Tibial nerve (tissue), 4 donors: Measurements from ENCODE around the gene ADGRL1. TPM values are rescaled to one million over a fixed set of nuclear protein-coding genes. Genes with fewer than 3 reads are reported as not detected.
A peak's percentile ranks its signal among the peaks of the same experiment; 100 is the strongest.
"Not testable (repeated sequence)": the region's sequence is repeated elsewhere in the genome, so short reads cannot be mapped to it uniquely, and the experiment has no call there.

Experiments
- DNase-seq, 2 donors: peaks; one replicate each; pipeline ENCODE4 v3.0.0-alpha.2; 2019; ENCODE audit warnings: low spot score in 2 of 2
- H3K27ac ChIP-seq, 4 donors: fragments of 200-600 bp; sonication (generic) in 3 of 4; one replicate each; pipeline ENCODE4 v1.5.1; 2017 to 2019; ENCODE audit warnings: mild to moderate bottlenecking in 1 of 4
- H3K27me3 ChIP-seq, 2 donors: fragments of 200-600 bp; sonication (generic) in 1 of 2; one replicate each; pipeline versions ENCODE4 v1.5.1 to v1.6.0; 2017 to 2019
- H3K36me3 ChIP-seq, 3 donors: fragments of 200-600 bp; sonication (generic); one replicate each; pipeline ENCODE4 v1.5.1; 2018 to 2019
- H3K4me1 ChIP-seq, 4 donors: fragments of 200-600 bp; sonication (generic) in 3 of 4; one replicate each; pipeline ENCODE4 v1.5.1; 2017 to 2019
- H3K4me3 ChIP-seq, 4 donors: fragments of 200-600 bp; sonication (generic) in 3 of 4; one replicate each; pipeline ENCODE4 v1.5.1; 2017 to 2019; ENCODE audit warnings: mild to moderate bottlenecking in 1 of 4, moderate library complexity in 1 of 4
- H3K9me3 ChIP-seq, 4 donors: fragments of 200-600 bp; sonication (generic) in 3 of 4; one replicate each; pipeline ENCODE4 v1.5.1; 2017 to 2019
- EP300 ChIP-seq, 2 donors: sonication (generic); formaldehyde crosslinking; IDR thresholded peaks; one replicate each; pipeline ENCODE4 v1.6.1; 2017; ENCODE audit warnings: antibody characterized with exemption in 2 of 2, mild to moderate bottlenecking in 1 of 2
- POLR2A ChIP-seq, 2 donors: fragments of 450-650 bp; IDR thresholded peaks; one replicate each; pipeline ENCODE4 v1.6.1; 2017; ENCODE audit warnings: antibody characterized with exemption in 2 of 2, mild to moderate bottlenecking in 2 of 2, moderate library complexity in 2 of 2
- WGBS, 2 donors: methylation state at CpG; one replicate each; pipeline ENCODE4 v1.1.5; 2018; 5-methylcytosine and 5-hydroxymethylcytosine counted together
- total RNA-seq, 4 donors: library from RNA; depleted of rRNA; stranded (reverse); fragments of >200 nt; gene quantifications; one replicate each; pipeline ENCODE4 v1.1.0, GENCODE V29; 2016
- TF ChIP-seq, protein P1 (sequence below), 5 experiments: fragments of 200-600 bp in 3 of 5; fragments of 450-650 bp in 2 of 5; sonication (generic) in 3 of 5; IDR thresholded peaks; one replicate each; pipeline ENCODE4 v1.5.1; 2016 to 2019; ENCODE audit warnings: antibody characterized with exemption in 5 of 5, mild to moderate bottlenecking in 3 of 5, moderate library complexity in 2 of 5

Gene ADGRL1
- total RNA-seq, 4 donors from 2014 or later: 8.0 to 17.5 (median 11.2) TPM

DNA sequence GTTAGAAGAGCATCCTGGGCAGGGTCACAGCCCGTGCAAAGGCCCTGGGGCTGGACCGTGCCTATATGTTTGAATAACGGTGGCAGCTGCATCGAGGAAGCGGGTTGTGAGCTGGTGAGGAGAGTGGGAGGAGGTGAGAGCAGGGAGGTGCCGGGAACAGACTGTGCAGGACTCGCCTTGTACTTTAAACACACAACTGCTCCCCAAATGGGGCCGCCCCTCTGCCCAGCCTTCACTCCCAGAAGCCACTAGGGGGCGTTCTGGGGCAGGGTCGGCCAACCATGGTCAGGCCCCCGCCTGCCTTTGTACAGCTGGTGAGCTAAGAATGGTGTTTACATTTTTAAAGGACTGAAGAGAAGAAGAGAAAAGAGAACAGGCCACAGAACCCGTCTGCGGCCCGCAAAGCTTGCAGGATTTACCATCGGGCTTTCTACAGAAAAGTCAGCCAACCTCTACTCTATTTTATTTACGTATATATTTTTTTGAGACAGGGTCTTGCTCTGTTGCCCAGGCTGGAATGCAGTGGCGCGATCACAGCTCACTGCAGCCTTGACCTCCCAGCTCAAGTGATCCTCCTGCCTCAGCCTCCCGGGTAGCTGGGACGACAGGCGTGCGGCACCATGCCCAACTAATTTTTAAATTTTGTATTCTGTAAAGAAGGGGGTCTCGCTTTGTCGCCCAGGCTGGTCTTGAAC, 5.7 kb downstream of the ADGRL1 start:
- H3K4me3 ChIP-seq, H3K27me3 ChIP-seq, H3K27ac ChIP-seq, H3K36me3 ChIP-seq, H3K9me3 ChIP-seq, DNase-seq: not testable (repeated sequence)
- TF ChIP-seq, protein P1, sequence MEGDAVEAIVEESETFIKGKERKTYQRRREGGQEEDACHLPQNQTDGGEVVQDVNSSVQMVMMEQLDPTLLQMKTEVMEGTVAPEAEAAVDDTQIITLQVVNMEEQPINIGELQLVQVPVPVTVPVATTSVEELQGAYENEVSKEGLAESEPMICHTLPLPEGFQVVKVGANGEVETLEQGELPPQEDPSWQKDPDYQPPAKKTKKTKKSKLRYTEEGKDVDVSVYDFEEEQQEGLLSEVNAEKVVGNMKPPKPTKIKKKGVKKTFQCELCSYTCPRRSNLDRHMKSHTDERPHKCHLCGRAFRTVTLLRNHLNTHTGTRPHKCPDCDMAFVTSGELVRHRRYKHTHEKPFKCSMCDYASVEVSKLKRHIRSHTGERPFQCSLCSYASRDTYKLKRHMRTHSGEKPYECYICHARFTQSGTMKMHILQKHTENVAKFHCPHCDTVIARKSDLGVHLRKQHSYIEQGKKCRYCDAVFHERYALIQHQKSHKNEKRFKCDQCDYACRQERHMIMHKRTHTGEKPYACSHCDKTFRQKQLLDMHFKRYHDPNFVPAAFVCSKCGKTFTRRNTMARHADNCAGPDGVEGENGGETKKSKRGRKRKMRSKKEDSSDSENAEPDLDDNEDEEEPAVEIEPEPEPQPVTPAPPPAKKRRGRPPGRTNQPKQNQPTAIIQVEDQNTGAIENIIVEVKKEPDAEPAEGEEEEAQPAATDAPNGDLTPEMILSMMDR (IDR thresholded peaks at IDR 0.05): peak; percentile 27 to 38 (median 34)
- H3K4me1 ChIP-seq: peaks cover 0 to 22% (median 1%) of the 10 kb centered on the region in 4 donors
- 71 to 74% methylated on average over 24 of the region's 24 CpGs for WGBS, 2 donors

DNA sequence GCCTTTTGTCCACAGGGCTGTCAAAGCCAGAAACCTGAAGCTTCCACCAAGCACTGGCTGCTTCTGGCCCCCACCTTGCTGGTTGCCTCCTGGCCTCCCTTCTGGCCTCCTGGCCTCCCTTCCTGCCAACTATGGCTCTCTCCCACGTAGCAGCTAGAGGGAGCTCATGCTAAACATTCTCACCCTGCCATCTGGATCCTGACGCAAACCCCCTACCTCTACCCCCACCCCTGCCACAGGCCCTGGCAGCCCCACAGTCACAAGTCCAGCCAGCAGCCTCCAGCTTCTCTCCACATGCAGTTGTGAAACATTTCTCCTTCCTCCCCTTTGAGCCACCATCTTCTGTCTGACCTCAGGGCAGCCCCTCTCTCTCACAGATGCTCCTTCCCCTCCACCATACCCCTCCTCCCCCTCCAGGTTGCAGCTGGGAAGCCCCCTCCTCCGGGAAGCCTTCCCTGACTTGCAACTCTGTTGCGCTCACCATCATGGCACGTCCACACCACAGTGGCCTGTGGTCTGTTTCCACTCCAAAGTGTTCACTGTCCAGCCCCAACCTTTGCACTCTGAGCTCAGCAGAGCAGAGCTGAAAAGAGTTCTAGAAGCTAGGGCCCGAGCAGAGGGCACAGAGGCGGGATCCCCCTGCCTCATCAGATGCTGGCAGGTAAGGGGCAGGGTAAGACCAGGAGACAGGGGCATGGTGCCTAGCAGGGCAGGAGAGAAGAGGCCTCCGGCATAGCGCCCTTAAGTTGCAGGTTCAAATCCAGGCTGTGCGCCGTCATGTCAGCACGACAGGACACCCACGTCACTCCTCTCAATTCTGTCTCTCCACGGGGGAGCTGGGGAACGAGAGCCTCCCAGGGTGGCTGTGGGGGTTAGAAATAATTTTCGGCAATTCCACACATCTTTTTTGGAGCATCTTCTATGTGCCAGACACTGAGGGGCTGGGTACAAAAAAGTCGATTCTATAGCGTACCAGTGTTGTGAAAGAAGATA, 7.3 kb downstream of the ADGRL1 start:
- Histone ChIP-seq H3K9me3 (no peaks in the 10 kb centered on the region), H3K27me3 (no peaks in the 10 kb centered on the region), H3K4me3 (no peak overlapping the region), H3K27ac (no peak overlapping the region), H3K4me1 (peaks cover 0 to 11% (median 0%) of the 10 kb centered on the region in 4 donors), H3K36me3 (no peaks in the 10 kb centered on the region)
- no peak for DNase-seq
- TF ChIP-seq POLR2A (IDR thresholded peaks at IDR 0.05) (no peak), EP300 (IDR thresholded peaks at IDR 0.05) (no peak)
- TF ChIP-seq, protein P1 (IDR thresholded peaks at IDR 0.05): no peak
- WGBS, 2 donors: 78 to 80% methylated on average over 17 to 18 of the region's 18 CpGs

DNA sequence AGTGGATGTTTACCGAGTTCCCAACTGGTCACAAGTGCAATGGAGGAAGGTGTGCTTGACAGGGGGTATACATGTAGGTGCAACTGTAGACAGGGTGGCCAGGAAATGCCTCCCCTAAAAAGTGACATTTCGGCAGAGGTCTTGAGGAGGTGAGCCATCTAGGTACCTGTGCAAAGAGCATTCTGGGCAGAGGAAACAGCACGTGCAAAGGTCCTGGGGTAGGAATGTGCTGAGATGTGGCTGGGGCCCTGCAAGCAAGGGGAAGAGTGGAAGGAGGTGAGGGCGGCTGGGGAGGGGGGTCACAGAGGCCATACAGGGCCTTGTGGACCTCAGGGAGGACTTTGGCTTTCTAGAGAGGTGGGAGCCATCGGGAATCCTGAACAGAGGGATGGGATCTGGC, 8.1 kb downstream of the ADGRL1 start:
- TF ChIP-seq POLR2A (IDR thresholded peaks at IDR 0.05) (no peak), EP300 (IDR thresholded peaks at IDR 0.05) (no peak)
- TF ChIP-seq, protein P1 (IDR thresholded peaks at IDR 0.05): no peak
- Histone ChIP-seq H3K27me3 (no peaks in the 10 kb centered on the region), H3K4me1 (peaks cover 0 to 7% (median 0%) of the 10 kb centered on the region in 4 donors), H3K4me3 (no peak overlapping the region), H3K27ac (no peak overlapping the region), H3K36me3 (no peaks in the 10 kb centered on the region), H3K9me3 (no peaks in the 10 kb centered on the region)
- WGBS, 2 donors: 86 to 88% methylated on average over 5 of the region's 5 CpGs
- DNase-seq: no peak

DNA sequence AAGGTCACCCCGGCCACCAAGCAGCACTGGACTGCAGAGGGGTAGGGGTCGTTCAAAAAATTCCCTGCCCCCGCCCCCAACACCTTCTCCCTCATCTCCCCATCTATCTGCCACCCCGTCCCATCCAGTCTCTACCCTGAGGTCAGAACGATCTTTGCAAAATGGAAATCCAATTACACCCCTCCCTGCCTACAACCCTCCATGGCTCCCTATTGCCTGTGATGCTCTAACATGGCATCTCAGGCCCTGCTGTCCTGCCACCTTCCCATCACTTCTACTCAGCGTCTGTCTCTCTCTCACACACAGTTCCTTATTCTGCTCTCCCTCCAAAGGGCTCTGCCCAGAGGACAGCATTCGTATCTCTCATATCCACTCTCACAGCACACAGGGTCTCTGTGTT, 8.7 kb downstream of the ADGRL1 start:
- not testable (repeated sequence) for H3K27ac ChIP-seq, H3K4me3 ChIP-seq, H3K4me1 ChIP-seq, DNase-seq, H3K27me3 ChIP-seq, H3K9me3 ChIP-seq, H3K36me3 ChIP-seq
- WGBS, 2 donors: 92% methylated on average over 7 of the region's 7 CpGs

DNA sequence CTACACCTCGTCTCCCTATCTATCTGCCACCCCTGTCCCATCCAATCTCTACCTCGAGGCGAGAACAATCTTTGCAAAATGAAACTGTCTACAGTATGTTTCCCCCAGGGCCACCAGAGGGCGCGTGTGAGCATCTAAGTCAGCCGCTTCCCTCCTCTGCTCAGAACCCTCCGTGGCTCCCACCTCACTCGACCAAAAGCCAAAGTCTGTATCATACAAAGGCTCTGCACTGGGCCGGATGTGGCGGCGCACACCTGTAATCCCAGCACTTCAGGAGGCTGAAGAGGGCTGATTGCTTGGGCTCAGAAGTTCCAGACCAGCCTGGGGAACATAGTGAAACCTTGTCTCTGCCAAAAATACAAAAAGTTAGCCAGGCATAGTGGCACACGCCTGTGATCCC, 9.9 kb downstream of the ADGRL1 start:
- TF ChIP-seq, protein P1 (IDR thresholded peaks at IDR 0.05): peak; percentile 37 to 70 (median 63)
- H3K27ac ChIP-seq, H3K4me3 ChIP-seq, H3K9me3 ChIP-seq, H3K36me3 ChIP-seq, H3K4me1 ChIP-seq, H3K27me3 ChIP-seq: not testable (repeated sequence)
- DNase-seq: peak in 1 of 2 donors; percentile 56
- 37 to 39% methylated on average over 12 of the region's 12 CpGs for WGBS, 2 donors

DNA sequence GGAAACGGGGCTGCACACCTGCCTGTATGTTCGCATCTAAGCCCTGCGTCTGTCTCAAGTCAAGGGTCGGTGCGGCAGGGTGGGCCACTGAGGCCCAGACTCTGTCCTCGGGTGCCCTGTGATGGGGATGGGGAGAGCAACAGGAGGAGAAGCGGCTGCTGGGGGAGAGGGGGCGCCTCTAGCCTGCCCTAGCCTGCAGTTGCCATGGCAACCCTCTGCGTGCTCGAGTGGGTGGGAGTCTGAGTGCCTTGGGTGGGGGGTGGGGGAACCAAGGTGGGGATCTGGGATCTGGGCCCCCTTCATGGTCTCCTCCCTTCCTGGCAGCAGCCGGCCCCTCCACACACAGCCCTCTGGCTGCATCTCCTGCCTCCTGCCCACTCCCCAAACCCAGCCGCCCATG, 10.8 kb downstream of the ADGRL1 start:
- not testable (repeated sequence) for H3K9me3 ChIP-seq, H3K36me3 ChIP-seq, H3K27ac ChIP-seq, H3K4me1 ChIP-seq, H3K27me3 ChIP-seq, DNase-seq, H3K4me3 ChIP-seq
- whole genome bisulfite sequencing, 2 donors: 76 to 82% methylated on average over 9 of the region's 12 CpGs
